Breast epithelium (tissue), 4 donors: ENCODE results near the gene LYPD4. TPM values are rescaled to one million over a fixed set of nuclear protein-coding genes. Genes with fewer than 3 reads are reported as not detected.

Experiments used
- DNase-seq, 2 donors: peaks; one replicate each; pipeline ENCODE4 v3.0.0-alpha.2; 2019; ENCODE audit warnings: low spot score in 2 of 2
- H3K27ac ChIP-seq, 2 donors: fragments of 200-600 bp; sonication (generic) in 1 of 2; one replicate each; pipeline ENCODE4 v1.5.1; 2016 to 2019; ENCODE audit warnings: mild to moderate bottlenecking in 1 of 2
- H3K27me3 ChIP-seq, 2 donors: fragments of 200-600 bp; sonication (generic) in 1 of 2; one replicate each; pipeline versions ENCODE4 v1.5.1 to v1.6.0; 2017 to 2019; ENCODE audit warnings: control low read depth in 1 of 2, mild to moderate bottlenecking in 1 of 2
- H3K36me3 ChIP-seq: fragments of 200-600 bp; one replicate; pipeline ENCODE4 v1.5.1; 2019
- H3K4me1 ChIP-seq, 2 donors: fragments of 200-600 bp; sonication (generic); one replicate each; pipeline ENCODE4 v1.5.1; 2016 to 2019; ENCODE audit warnings: control low read depth in 1 of 2
- H3K4me3 ChIP-seq, 3 donors: fragments of 200-600 bp; sonication (generic); 1 replicate in 2 of 3; 2 replicates in 1 of 3; pipeline ENCODE4 v1.5.1; 2016 to 2019; ENCODE audit warnings: mild to moderate bottlenecking in 3 of 3, moderate library complexity in 2 of 3
- H3K9me3 ChIP-seq, 2 donors: fragments of 200-600 bp; sonication (generic) in 1 of 2; one replicate each; pipeline ENCODE4 v1.5.1; 2016 to 2019; ENCODE audit warnings: control low read depth in 1 of 2
- POLR2A ChIP-seq: fragments of 450-650 bp; IDR thresholded peaks from one replicate; pipeline ENCODE4 v1.6.1; 2016; ENCODE audit warnings: antibody characterized with exemption, mild to moderate bottlenecking, moderate library complexity
- POLR2AphosphoS5 ChIP-seq, 3 donors: sonication (generic); formaldehyde crosslinking; IDR thresholded peaks; one replicate each; pipeline ENCODE4 v1.6.1; 2017; ENCODE audit warnings: antibody characterized with exemption in 3 of 3
- intact Hi-C: fragments of 100-400 bp; cut with DNase I; formaldehyde crosslinking; loops from one replicate; pipeline ENCODE4 v1.15.1; 2023; ENCODE audit warnings: low total_unique reads
- total RNA-seq, 3 donors: library from RNA; depleted of rRNA; stranded (reverse); fragments of >200 nt; gene quantifications; one replicate each; pipeline ENCODE4 v1.1.0, GENCODE V29; 2016
- TF ChIP-seq, protein P1 (sequence below), 3 donors: fragments of 450-650 bp; IDR thresholded peaks; one replicate each; pipeline ENCODE4 v1.5.1; 2016 to 2017; ENCODE audit warnings: antibody characterized with exemption in 3 of 3, mild to moderate bottlenecking in 3 of 3, moderate library complexity in 3 of 3

The LYPD4 gene
- total RNA-seq, 3 donors from 2014 or later = not detected

DNA sequence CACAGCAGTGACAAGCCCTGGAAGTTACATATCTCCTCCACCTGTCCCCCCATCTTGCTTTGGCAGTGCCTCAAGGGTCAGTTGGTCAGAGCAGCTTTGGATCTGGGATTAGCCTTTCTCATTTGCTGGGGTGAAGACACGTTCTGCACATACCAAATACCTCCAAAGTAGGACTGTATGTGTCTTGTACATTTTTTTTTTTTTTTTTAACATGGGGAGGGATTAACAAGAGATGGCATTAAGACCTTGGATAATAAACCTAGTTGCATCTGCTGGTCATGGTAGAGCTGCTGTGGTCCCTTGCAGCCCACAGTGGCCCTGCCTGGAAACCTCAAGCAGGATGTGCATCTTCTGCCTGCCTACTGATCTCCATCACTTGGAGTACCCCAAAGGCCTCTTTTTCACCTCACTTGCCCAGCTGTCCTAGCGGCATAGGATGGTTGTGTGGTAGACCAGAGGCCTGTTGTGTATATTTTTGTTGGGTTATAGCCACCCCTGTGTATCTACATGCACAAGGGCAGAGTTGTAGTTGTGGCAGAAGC lies 18.0 kb upstream of the LYPD4 start:
- H3K4me1 ChIP-seq = peaks cover 12 to 30% of the 10 kb centered on the region in 2 donors
- TF ChIP-seq POLR2AphosphoS5 (IDR thresholded peaks at IDR 0.05) (no peak), POLR2A (no peak)
- TF ChIP-seq, protein P1, sequence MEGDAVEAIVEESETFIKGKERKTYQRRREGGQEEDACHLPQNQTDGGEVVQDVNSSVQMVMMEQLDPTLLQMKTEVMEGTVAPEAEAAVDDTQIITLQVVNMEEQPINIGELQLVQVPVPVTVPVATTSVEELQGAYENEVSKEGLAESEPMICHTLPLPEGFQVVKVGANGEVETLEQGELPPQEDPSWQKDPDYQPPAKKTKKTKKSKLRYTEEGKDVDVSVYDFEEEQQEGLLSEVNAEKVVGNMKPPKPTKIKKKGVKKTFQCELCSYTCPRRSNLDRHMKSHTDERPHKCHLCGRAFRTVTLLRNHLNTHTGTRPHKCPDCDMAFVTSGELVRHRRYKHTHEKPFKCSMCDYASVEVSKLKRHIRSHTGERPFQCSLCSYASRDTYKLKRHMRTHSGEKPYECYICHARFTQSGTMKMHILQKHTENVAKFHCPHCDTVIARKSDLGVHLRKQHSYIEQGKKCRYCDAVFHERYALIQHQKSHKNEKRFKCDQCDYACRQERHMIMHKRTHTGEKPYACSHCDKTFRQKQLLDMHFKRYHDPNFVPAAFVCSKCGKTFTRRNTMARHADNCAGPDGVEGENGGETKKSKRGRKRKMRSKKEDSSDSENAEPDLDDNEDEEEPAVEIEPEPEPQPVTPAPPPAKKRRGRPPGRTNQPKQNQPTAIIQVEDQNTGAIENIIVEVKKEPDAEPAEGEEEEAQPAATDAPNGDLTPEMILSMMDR (IDR thresholded peaks at IDR 0.05) = no peak
- H3K4me3 ChIP-seq = peak overlapping the region in 1 of 3 donors; percentile 98
- intact Hi-C loops = no loop called here
- no peak for DNase-seq
- H3K9me3 ChIP-seq = no peaks in the 10 kb centered on the region
- H3K27ac ChIP-seq = no peak overlapping the region
- H3K36me3 ChIP-seq = no peaks in the 10 kb centered on the region
- H3K27me3 ChIP-seq = no peaks in the 10 kb centered on the region

DNA sequence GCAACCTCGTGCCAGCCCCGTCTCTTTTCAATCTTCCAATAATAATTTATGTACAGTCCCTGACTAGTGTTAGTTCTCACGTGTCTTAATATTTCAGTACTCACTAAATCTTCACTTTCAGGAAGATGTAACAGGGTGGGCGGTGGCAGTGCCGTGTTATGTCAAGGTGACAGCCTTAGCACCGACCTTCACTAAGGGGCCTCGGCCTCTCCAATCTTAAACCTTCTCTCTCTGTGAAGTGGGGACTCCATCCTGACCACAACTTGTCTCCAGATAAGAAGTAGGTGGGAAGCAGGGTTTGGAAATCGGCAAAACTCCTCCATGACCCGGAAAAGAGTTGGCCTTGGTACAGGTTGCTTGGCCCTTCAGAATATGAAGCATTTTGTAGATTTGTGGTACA lies 17.4 kb upstream of the LYPD4 start:
- peaks cover 12 to 29% of the 10 kb centered on the region in 2 donors for H3K4me1 ChIP-seq
- intact Hi-C loops = no loop called here
- peak overlapping the region in 1 of 2 donors; percentile 96 for H3K27ac ChIP-seq
- H3K36me3 ChIP-seq = no peaks in the 10 kb centered on the region
- TF ChIP-seq POLR2A (no peak), POLR2AphosphoS5 (IDR thresholded peaks at IDR 0.05) (no peak)
- TF ChIP-seq, protein P1 (IDR thresholded peaks at IDR 0.05) = no peak
- no peak for DNase-seq
- no peaks in the 10 kb centered on the region for H3K9me3 ChIP-seq
- peak overlapping the region in 2 of 3 donors; percentile 92 to 98 for H3K4me3 ChIP-seq
- H3K27me3 ChIP-seq = no peaks in the 10 kb centered on the region

DNA sequence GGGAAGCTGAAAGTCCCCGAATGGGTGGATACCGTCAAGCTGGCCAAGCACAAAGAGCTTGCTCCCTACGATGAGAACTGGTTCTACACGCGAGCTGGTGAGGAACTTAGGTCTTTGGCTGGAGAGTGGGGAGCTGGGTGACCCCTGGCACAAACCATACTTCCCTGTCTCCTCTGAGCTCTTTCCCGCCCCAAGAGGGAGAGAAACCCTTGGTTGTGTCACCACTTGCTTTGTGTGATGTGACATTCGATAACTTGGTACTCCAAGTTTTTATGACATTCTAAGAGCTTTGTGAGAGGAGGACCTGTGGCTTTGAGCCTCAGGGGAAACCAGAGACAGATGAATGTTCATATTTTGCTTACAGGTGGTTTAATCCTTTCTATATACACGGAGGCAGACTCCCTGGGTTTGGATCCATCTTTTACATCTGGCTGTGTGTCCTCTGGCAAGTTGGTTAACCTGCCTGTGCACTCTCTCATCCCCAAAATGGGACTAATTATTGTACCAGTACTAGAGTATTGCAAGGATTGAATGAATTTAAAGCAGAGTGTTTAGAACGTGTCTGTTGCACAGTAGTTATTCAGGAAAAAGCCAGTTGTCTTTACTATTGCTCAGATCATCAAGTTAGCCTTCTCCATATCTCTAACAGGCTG lies 16.8 kb upstream of the LYPD4 start:
- Histone ChIP-seq H3K27ac (peak overlapping the region; percentile 96 to 99), H3K4me1 (peaks cover 12 to 23% of the 10 kb centered on the region in 2 donors), H3K9me3 (no peaks in the 10 kb centered on the region), H3K27me3 (no peaks in the 10 kb centered on the region), H3K36me3 (no peaks in the 10 kb centered on the region), H3K4me3 (peak overlapping the region; percentile 86 to 98 (median 92))
- intact Hi-C loops = no loop called here
- TF ChIP-seq, protein P1 (IDR thresholded peaks at IDR 0.05) = no peak
- TF ChIP-seq POLR2AphosphoS5 (IDR thresholded peaks at IDR 0.05) = no peak
- no peak for TF ChIP-seq POLR2A
- DNase-seq = no peak

DNA sequence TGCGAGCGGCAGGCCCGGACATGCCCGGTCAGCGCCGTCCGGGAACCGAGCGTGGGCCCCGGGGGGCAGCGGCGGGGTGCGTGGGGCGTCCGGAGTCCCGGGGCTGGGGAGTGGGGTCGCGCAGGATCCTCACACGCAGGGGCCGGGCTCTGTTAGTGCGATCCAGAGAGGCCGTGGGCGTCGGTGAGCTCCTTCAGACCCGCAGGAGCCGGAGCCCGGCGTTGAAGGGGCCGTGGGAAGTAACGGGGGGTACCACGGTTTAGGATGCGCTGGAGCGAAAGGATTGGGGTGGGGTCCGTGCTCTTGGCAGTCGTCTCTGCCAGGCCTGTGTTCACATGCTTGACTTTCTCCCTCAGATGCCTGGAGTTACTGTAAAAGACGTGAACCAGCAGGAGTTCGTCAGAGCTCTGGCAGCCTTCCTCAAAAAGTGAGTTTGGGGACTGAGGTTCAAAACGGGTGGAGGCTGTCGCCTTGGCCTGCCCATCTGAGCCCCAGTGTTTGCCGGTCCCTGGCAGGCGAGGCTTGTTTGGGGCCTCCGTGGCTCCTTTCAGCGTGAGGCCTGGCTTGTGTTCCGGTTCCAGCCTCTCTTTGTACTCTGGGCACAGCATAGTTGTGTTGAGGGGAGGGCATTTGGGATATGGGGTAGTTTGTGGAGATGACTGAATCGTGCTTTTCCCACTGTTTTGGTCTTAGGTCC lies 16.1 kb upstream of the LYPD4 start:
- DNase-seq = no peak
- intact Hi-C loops = no loop called here

More for the DNA sequence above, 16.1 kb upstream of the LYPD4 start:
- Histone ChIP-seq H3K27me3 (no peaks in the 10 kb centered on the region), H3K27ac (peak overlapping the region; percentile 96 to 99), H3K4me1 (peaks cover 12 to 23% of the 10 kb centered on the region in 2 donors), H3K36me3 (no peaks in the 10 kb centered on the region), H3K9me3 (no peaks in the 10 kb centered on the region), H3K4me3 (peak overlapping the region; percentile 86 to 98 (median 92))
- no peak for TF ChIP-seq POLR2AphosphoS5 (IDR thresholded peaks at IDR 0.05)
- TF ChIP-seq, protein P1 (IDR thresholded peaks at IDR 0.05) = no peak
- no peak for TF ChIP-seq POLR2A
